ENCODE results near the gene WDR37.

The WDR37 gene

GRCh38 chr10:1074748-1075308 lies 18.6 kb downstream of the WDR37 start:
- DNase-seq: no peak

DNA sequence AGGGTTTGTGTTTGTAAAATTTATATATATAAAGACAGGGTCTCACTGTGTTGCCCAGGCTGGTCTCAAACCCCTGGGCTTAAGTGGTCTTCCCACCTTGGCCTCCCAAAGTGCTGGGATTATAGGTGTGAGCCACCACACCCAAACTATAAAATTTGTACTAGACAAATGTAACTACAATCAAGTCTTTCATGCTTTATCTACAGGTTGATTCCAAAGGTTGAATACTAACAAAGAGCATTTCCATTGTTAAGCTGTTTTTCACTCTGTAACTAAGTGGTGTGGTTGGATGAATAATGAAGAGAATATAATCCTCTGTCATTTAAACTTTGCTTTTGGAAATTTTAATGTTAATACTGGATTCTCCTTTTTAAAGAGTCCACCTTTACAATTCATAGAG lies 22.5 kb downstream of the WDR37 start:
- DNase-seq: no peak

GRCh38 chr10:1083581-1083980 lies 27.4 kb downstream of the WDR37 start:
- no peak for DNase-seq

GRCh38 chr10:1084011-1084950 lies 28.1 kb downstream of the WDR37 start:
- DNase-seq: no peak

DNA sequence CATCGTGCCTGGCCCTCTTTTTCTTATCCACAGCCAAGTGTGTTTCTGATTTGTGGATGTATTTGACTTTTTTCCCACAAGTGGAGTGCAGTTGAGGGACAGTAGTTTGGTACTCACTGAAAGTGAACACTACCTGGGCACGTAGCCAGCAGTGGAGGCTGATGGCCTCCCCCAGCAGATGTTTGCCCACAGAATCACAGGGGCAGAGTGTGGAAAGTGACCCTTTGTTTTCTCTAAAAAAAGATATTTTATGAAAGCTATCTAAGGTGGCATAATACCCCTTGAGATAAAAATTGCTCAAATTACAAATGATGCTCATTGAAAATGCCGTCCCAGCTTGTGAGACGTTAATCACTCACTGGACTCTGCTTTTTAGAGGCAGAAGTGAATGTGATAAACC lies 29.1 kb downstream of the WDR37 start:
- no peak for DNase-seq

- no peak for DNase-seq
These were observed 30.6 kb downstream of the WDR37 start for GRCh38 chr10:1086787-1087186.

GRCh38 chr10:1089017-1089689 lies 33.0 kb downstream of the WDR37 start:
- DNase-seq: no peak

DNA sequence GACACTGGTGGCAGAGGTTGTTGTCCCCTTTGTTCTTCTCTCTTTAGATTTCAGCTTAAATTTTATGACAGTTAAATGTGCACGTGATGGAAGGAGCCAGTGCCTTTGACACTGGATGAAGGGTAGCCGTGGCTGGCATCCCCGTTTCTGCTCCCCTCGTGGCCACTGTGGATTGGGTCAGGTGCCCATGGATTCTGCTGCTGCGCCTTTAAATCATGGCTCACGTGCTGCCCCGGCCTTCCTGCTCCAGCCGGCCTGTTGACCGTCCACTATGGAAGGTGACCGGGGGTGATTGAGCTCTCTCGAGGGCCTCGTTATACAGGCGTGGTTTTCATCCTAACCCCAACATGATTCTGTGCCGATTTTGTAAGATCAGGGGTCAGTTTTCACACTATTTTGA lies 34.5 kb downstream of the WDR37 start:
- no peak for DNase-seq

GRCh38 chr10:1093696-1094095 lies 37.5 kb downstream of the WDR37 start:
- DNase-seq: no peak

GRCh38 chr10:1094112-1095057 lies 38.2 kb downstream of the WDR37 start:
- DNase-seq: no peak

DNA sequence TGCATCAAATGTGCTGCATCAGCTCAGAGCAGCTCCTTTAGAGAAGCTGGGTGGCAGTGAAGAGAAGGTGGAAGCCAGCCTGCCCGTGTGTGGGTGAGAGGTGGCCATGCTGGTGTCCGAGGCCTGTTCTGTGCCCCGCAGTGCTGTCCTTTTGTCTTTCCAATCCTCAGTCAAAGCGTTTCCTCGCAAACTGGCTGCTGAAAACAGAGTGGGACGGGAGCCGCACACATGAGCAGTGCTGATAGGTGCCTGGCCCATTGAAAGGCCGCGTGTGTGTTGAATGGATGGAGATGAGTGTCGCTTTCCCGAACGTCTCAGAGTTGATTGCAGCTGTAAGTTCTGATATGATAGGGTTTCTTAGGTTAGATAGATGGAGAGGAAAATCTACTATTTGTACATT lies 39.3 kb downstream of the WDR37 start:
- no peak for DNase-seq

GRCh38 chr10:1096287-1096889 lies 40.2 kb downstream of the WDR37 start:
- no peak for DNase-seq

DNA sequence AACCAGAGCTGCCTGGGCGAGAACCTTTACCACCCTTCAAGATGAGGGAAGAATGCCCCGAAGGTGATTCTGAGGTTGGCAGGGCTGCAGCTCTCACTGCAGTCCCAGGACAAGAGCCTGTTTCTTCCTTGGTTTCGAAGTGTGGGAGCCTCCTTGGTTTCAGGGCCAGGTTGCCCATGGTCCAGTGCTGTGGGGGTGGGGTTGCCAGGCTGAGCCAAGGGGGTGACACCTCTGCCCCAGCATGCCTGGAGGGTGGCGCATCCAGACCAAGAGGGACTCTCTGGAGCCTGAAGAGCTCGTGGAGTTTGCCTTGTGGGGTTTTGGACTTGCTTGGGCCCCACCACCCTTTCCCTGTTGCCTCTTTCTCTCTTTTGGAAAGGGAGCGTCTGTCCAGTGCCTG lies 41.3 kb downstream of the WDR37 start:
- DNase-seq: no peak

- no peak for DNase-seq
These were observed 44.0 kb downstream of the WDR37 start for GRCh38 chr10:1100143-1100542.

- DNase-seq: no peak
These were observed 44.6 kb downstream of the WDR37 start for GRCh38 chr10:1100691-1101368.

DNA sequence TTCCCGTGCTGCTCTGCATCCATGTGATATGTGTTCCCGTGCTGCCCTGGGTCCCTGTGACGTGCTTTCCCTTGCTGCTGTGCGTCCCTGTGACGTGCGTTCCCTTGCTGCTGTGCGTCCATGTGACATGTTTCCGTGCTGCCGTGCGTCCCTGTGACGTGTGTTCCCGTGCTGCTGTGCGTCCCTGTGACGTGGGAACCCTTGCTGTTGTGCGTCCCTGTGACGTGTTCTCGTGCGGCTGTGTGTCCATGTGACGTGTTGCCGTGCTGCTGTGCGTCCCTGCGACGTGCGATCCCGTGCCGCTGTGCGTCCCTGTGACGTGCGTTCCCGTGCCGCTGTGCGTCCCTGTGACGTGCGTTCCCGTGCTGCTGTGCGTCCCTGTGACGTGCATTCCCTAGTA lies 45.8 kb downstream of the WDR37 start:
- no peak for DNase-seq

DNA sequence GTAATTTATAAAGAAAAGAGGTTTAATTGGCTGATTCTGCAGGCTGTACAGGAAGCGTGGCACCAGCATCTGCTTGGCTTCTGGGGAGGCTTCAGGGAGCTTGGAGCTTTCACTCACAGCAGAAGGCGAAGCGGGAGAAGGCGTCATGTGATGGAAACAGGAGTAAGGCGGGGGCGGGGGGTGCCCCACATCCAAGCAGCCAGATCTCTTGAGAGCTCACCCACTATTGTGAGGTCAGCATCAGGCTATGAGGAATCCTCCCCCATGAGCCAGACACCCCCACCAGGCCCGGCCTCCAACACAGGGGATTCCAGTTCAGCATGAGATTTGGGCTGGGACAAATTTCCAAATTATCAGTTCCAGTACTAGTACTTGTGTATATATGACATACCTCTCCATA lies 46.2 kb downstream of the WDR37 start:
- no peak for DNase-seq

DNA sequence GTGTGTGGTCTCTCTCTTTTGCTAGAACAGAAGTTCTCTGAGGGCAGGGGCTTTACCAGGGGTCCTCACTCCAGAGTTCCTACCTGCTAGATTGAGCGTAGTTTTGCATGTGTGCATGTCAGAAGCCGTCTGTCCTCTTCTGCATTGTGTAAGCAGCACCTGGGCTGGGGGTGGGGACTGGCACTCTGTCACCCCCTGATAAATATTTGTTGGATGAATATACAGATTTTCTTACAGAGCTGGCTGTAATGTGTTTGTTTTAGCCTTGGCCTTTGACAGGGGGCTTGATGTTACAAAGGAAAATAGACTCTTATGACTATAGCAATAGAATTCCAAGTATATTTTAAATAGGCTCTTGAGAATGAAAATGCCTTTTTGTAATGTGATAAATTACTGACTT lies 46.6 kb downstream of the WDR37 start:
- DNase-seq: no peak

GRCh38 chr10:1103551-1103950 lies 47.4 kb downstream of the WDR37 start:
- DNase-seq: no peak

GRCh38 chr10:1104971-1105370 lies 48.8 kb downstream of the WDR37 start:
- no peak for DNase-seq

DNA sequence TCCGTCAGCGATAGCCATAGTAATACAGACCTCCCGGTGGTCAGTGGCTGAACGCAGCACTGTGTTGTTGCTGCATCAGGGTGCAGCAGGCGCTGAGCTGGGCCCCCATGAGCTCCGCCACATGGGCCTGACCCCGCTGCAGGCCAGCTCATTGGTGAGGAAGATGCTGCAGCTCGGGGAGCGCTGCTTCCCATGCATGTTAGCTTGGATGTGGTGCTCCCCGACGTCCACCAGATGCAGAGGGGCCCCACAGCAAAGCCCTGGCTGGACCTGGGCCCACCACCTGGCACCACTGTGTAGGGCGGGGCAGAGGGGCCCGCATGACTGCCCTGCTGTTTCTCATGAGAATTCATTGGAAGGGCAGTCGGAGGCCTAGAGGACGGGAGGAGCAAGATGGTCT lies 50.8 kb downstream of the WDR37 start:
- no peak for DNase-seq

GRCh38 chr10:1107679-1108078 lies 51.5 kb downstream of the WDR37 start:
- DNase-seq: no peak
